PFSK-1 (cell line): ENCODE data around the gene EXOC4.

Experiments used
- FOXP2 ChIP-seq: optimal IDR thresholded peaks from 2 replicates; pipeline ENCODE3; 2011; ENCODE audit warnings: borderline replicate concordance, control low read depth, inconsistent platforms; ENCODE audit not compliant: insufficient read depth; ENCODE audit errors: extremely low read length, extremely low read depth
- POLR2AphosphoS5 ChIP-seq: IDR thresholded peaks from 2 replicates; pipeline ENCODE4 v1.6.1; 2012; ENCODE audit warnings: low read depth, mild to moderate bottlenecking, control low read depth, low read length, moderate library complexity
- REST ChIP-seq, 2 experiments: IDR thresholded peaks; 2 replicates each; pipeline versions ENCODE4 v1.6.1 to v1.8.0; 2011 to 2012; ENCODE audit warnings: low read depth in 2 of 2, low read length in 2 of 2, control low read depth in 1 of 2, inconsistent platforms in 1 of 2, mild to moderate bottlenecking in 1 of 2, moderate library complexity in 1 of 2; ENCODE audit not compliant: insufficient read depth in 1 of 2
- SIN3A ChIP-seq: IDR thresholded peaks from 2 replicates; pipeline ENCODE4 v1.6.1; 2012; ENCODE audit warnings: mild to moderate bottlenecking, low read length, moderate library complexity, borderline replicate concordance; ENCODE audit not compliant: insufficient read depth
- TAF1 ChIP-seq: IDR thresholded peaks from 2 replicates; pipeline ENCODE4 v1.6.1; 2012; ENCODE audit warnings: low read length, control low read depth, borderline replicate concordance; ENCODE audit not compliant: insufficient read depth

The EXOC4 gene

DNA sequence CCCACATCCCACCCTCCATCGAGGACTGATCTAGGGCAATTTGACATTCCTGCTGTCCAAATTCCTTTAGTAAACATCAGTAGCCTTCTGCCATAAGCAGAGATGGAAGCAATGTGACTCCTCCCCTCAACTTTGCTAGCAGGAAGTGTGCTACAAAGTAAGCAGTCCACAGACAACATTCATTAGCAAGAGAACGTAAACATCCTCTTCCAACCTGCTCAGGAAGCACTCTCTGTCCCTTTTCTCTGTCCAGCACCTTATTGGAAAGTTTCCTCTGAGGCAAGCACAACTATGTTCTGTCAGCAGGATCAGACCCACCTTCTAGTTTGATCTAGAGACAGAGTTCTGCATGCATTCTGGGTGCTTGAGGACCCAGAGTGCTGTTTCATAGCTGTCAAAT lies 826.1 kb downstream of the EXOC4 start:
- TF ChIP-seq FOXP2 = peak; percentile 41
- peak; percentile 58 to 84; a peak in 3 of 4 replicates for TF ChIP-seq REST (IDR thresholded peaks at IDR 0.05; ENCODE audit: insufficient read depth in 1 of 2, low read depth in 2 of 2, low read length in 2 of 2)
- no peak for TF ChIP-seq TAF1
- TF ChIP-seq POLR2AphosphoS5 = no peak
- TF ChIP-seq SIN3A = no peak

DNA sequence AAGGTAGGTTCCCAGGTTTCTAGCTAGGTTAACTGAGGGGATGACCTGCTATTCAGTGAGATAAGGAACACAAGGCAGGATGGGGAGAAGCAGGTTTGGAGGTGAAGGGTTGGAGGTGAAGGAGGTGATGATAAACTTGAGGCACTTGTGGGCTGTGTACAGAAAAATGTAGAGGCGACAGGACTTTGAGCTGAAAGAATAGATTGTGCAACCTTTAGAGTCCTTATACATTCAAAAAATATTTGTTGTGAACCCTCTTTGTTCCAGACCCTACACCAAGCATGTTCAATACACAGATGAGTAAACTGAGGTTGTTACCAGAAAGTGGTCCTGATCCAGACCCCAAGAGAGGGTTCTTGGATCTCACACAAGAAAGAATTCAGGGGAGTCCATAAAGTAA lies 828.8 kb downstream of the EXOC4 start:
- no peak for TF ChIP-seq FOXP2
- no peak for TF ChIP-seq POLR2AphosphoS5
- TF ChIP-seq TAF1 = no peak
- no peak for TF ChIP-seq REST (IDR thresholded peaks at IDR 0.05; ENCODE audit: insufficient read depth in 1 of 2, low read depth in 2 of 2, low read length in 2 of 2)
- TF ChIP-seq SIN3A = no peak

DNA sequence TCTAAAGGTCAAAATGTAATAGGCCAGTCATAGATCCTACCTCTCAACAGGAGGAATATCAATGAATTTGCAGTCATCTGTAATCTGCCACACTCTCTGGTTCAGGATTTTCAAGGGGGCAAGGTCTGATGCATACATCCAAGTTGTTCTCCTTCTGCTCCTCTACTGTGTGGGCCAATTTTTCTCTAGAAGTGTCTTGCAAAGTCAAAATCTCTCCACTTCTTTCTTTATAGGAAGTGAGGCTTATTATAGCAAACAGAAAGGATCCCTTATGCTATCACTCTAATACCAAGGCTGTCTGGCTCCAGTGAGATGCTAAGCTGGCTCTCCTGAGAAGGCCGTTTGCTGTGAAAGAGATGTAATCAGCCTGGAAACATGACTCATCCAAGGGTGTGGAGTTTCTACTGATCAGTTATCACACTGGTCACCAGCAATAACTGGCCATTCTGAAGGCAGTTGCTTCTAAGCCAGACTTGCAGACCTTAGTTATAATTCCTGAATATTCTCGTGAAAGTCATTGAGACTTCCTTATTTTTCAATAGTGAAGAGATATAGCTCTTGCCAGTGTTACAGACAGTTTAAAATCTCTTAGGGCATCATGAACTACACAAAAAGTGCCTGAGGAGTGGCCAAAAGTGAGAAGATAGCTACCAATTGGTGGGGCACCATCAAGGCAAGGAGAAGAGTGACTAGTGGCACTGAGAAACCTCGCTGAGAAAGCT lies 831.0 kb downstream of the EXOC4 start:
- TF ChIP-seq POLR2AphosphoS5 (no peak), SIN3A (no peak), REST (IDR thresholded peaks at IDR 0.05; ENCODE audit: insufficient read depth in 1 of 2, low read depth in 2 of 2, low read length in 2 of 2) (no peak), TAF1 (no peak), FOXP2 (no peak)

GRCh38 chr7:134084488-134085144 lies 831.7 kb downstream of the EXOC4 start:
- TF ChIP-seq SIN3A (no peak), FOXP2 (no peak), POLR2AphosphoS5 (no peak), REST (IDR thresholded peaks at IDR 0.05; ENCODE audit: insufficient read depth in 1 of 2, low read depth in 2 of 2, low read length in 2 of 2) (no peak), TAF1 (no peak)

DNA sequence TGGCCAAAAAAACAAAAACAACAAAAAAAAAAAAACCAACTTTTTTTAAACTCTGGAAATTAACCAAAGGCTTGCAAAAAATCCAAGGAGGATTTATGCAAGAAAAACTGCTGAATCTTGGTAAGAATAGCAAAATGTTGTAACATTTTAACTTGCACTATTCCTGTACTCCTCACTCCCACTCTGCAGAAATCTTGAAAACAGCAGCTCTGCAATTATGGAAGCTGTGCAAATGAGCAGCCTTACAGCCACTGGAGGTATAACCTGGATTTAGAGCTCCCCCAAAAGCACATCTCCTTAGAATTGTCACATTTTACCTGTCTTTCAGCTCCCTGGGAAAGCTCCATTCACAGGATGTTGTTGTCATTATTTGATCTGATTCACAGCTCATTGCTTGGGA lies 832.4 kb downstream of the EXOC4 start:
- TF ChIP-seq REST (IDR thresholded peaks at IDR 0.05; ENCODE audit: insufficient read depth in 1 of 2, low read depth in 2 of 2, low read length in 2 of 2) = no peak
- TF ChIP-seq SIN3A = no peak
- TF ChIP-seq FOXP2 = no peak
- no peak for TF ChIP-seq POLR2AphosphoS5
- TF ChIP-seq TAF1 = no peak
